NCI-H446 treated with DMSO at 0.1 percent for 48 hours (cell line): ENCODE data around the gene PLRG1.

Experiments
- DNase-seq: peaks from one replicate; lab custom pipeline; 2025; lab: John Stamatoyannopoulos, UW

The PLRG1 gene

DNA sequence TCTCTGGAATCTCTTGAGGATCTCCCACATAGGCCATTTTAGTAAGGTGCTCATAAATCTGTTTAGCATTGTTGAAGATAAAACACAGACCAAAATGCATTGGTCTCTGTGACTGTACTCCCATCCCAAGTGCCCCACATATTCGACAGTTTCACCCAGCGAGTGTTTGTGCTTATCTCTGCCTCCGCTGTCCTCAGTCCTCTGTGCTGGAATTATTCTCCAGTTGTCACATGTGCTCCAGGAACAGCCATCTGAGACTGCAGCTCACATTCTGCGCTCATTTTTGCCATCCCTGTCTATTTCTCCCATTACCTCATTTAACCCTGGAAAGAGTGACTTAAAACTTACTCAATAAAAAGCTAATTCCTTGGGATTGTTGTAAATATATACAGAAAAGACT lies 31.0 kb downstream of the PLRG1 start:
- no peak for DNase-seq

DNA sequence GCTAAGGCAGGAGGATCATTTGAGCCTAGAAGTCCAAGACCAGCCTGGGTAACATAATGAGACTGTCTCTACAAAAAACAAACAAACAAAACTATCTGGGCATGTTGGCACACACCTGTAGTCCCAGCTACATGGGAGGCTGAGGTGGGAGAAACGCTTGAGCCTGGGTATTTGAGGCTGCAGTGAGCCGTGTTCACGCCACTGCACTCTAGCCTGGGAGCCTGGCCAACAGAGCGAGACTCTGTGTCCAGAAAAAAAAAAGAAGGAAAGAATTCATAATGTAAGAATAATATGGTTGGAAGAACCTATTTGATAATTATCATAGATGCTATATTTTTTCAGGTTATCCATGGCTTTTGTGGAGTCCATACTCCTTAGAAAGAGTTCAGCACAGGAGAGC lies 32.6 kb downstream of the PLRG1 start:
- DNase-seq: no peak

DNA sequence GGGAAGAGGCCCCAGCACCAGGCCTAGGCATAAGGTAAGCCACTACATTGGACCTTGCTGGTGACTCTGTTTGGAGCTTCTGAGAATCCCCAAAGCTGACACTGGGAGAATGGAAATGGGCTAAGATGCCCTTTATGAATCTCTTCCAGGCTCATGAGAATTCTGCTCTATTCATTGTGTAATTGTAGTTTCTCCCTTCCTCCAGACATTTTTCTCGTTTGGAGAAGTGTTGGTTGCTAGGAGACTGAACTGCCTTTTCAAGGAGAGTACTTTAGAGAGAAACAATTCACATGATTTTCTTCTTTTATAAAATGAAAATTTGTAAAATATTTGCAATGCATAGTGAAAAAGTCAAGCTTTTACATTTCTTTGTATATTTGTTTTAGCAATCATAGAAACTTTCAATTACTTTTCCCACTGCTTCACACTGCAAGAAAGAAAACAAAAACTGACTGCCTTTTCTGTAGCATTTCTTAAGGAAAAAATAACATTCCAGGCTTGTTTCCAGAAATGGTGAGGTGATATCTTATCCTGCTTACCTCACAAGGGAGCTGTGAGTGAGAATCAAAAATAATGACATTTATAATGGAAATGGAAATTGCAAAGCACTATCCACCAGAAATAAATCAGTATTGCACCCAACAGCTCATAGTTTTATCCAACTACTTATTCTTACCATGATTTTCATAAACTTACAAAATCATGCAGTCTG lies 33.7 kb downstream of the PLRG1 start:
- DNase-seq: no peak

DNA sequence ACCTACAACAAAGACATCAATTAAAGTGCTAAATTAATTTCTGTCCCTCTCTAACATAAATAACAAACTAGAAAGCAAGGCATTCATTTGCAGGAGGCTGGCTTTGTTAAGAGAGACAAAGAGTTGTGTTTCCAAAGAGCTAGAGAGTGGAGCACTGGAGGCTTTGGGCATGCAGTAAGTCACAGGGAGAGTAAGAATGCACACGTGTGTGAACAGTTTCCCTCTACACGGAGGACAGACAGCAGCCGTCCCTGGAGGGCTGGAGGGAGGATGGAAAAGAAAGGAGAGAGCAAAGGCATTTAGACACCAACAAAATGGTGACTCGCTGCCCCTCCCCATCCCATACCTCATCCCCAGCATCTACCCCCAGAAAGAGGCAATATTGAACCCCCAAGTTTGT lies 38.2 kb downstream of the PLRG1 start:
- DNase-seq: no peak

DNA sequence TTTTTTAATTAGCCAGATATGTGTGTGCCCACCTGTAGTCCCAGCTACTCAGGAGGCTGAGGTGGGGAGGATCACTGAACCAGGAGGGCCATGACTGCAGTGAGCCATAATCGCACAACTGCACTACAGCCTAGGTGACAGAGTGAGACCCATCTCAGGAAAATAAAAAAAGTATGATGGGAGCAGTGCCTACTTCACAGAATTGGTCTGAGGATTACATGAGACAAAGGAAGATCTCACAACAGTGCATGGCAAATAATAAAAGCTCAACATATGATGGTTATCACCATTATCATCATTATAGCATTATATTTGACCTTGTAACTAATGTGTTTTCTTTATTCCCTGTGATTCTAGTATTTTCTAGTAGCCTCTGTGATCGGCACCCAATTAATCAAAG lies 38.7 kb downstream of the PLRG1 start:
- no peak for DNase-seq

DNA sequence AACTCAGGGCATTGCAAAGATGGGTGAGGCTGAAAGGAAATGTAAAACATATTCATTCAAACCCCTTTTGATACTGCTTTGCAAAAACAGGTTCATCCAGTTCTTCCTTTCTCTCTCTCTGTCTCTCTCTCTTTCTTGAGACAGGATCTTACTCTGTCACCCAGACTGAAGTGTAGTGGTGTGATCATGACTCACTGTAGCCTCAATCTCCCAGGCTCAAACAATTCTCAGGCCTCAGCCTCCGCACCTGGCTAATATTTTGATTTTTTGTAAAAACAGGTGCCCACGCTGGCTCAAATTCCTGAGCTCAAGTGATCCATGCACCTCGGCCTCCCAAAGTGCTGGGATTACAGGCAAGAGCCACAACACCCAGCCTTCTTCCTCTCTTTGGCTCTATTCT lies 43.0 kb downstream of the PLRG1 start:
- DNase-seq: no peak

DNA sequence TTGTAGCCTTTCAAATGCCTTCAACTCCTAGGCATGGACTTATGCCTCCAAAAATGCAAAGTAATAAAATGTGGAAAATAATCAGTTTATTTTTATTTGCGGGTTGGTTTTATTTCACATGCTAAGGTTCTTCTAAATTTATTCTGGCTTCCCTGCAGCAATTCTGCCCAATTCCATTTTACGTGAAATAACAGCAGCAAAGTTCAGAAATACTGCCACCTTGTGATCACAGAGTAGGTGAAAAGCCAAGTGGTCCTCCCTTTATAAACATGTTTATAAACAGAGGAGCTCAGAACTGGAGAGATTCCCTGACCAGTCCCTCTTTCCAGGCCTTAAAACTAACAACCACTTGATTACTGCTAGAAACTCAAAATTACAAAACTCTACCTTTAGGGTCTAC lies 43.9 kb downstream of the PLRG1 start:
- DNase-seq: no peak

DNA sequence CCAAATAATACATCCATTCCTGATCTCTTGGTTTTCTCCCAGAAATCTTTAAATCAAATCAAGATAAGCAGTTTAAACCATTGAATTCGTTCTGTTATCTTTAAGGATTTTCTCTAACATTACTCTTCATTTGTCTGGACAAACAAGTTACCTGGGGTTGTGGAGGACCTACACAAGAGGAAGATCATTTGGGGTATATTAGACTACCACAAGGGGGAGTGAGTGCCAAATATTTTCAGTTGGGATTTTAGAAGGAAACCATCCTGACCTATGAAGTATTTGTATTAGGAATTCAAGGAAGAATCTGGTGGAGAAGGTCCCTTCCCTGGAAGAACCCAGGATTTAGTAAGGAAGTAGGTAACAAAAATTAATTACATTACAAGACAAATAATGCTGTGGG lies 46.6 kb downstream of the PLRG1 start:
- DNase-seq: no peak

DNA sequence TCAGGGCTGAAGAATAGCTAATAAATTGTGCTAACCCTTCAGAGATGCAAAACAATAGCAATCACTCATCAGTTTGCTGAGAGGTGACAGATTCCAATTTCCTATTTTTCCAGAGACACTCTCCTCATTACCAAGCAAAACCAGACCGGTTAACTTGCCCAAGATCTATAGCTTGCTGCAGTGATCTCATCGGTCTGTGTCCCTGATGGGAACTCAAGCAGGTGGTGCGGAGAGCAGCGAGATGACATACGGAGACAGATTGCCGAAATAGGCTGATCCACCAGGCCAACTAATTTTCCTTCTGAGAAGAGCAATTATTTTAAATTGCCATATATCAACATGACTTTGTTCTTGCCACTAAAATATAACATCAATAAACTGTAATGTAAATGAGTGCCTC lies 48.1 kb downstream of the PLRG1 start:
- no peak for DNase-seq

DNA sequence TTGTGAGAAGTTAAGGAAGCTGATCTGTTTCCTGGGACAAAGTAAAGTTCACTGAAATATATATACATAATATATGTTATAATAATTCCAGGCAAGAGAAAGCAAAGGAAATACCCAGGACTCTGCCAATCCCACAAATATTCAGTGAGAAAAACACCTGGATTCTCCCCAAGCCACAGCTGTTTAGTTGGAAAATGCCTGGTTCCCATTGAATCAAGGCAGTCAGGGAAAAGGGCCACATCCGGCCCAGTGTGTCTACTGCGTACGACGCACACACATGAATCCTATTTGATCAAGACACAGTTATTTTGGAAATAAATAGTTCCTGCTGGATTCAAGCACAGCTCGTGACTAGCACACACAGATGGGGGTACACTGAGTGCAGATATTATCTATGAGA lies 52.3 kb downstream of the PLRG1 start:
- DNase-seq: no peak

DNA sequence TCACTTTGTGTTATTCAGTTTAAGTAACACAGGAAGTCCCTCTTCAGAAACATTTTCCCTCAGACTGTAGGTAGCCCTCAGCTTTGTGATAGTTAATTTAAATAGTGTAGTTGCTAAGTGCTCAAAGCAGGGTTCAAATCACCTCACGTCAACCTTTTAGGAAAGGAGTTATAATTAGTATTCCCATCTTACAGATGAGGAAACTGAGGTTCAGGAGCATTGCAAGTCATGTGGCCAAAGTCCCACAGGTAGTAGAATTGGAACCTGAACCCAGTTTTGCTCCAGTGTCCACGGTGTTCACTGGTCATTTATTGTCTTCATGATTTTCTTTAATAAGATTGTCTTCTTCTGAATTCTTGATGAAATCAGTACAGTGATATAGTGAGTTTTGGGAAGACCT lies 54.3 kb downstream of the PLRG1 start:
- DNase-seq: no peak

DNA sequence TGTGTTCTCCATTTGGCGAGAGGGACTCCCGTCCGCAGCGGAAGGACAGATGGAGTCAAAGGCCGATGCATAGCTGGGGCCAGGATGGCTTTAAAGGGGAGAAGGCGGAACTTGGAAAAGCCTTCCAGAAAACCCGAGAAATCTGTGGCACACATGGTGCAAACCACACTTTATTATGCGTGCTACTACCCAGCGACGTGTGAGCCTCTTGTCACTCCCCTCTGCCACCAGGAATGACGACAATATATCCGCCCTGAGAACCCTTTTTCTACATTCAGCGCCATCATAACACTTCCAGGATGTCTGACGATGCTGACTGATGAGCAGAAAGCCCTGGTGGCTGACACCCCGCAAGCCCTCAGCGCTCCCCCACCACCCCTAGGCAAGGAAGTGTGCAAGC lies 57.9 kb downstream of the PLRG1 start:
- no peak for DNase-seq

DNA sequence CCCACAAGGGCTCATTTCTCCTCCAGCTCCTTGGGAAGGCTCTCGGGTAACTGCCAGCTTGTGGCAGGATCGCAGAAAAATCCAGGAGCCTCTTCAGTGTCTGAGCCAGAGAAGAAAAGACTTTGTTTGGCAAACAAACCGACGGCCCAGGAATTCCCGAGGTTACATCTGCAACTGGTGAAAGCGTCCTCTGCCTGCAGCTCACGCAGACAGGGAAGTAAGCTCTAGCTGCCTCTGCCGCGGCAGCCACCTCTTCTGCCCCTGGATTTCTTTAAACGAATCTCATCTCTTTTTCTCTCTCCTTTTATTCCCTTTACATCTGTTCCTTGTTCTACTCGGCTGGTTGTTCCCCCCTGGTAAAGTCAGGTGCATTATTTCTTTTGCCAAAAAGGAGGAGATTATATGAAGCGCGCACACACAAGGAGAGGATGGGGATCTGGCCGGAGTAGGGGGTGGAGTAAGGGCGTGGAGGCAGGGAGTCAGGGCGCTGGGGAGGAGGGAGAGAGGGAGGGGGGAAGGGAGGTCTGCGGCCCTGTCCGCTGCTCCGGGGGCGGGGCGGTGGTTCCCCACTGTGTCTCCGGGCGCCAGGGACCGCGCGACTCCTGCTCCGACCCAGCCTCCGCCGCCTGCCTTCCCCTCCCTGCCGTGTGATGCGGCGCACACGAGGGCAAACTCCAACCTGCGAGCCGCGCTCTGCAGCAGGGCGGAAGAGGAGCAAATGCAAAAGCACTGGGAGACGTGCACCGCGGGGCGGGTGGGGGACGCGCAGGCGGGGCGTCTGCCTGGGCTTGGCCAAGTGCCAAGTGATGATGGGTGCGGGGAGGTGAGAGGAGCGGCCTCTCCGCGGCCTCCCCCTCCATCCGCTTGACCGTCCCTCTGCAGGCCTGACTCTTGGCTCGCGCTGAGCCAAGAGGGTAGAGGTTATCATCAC lies 58.6 kb downstream of the PLRG1 start, which contains the start of gene DCHS2:
TSS of gene DCHS2 (minus strand) at position 459 of the 931 bp plus-strand sequence. CDS start at position 15, 444 bp downstream.
- DNase-seq: no peak

DNA sequence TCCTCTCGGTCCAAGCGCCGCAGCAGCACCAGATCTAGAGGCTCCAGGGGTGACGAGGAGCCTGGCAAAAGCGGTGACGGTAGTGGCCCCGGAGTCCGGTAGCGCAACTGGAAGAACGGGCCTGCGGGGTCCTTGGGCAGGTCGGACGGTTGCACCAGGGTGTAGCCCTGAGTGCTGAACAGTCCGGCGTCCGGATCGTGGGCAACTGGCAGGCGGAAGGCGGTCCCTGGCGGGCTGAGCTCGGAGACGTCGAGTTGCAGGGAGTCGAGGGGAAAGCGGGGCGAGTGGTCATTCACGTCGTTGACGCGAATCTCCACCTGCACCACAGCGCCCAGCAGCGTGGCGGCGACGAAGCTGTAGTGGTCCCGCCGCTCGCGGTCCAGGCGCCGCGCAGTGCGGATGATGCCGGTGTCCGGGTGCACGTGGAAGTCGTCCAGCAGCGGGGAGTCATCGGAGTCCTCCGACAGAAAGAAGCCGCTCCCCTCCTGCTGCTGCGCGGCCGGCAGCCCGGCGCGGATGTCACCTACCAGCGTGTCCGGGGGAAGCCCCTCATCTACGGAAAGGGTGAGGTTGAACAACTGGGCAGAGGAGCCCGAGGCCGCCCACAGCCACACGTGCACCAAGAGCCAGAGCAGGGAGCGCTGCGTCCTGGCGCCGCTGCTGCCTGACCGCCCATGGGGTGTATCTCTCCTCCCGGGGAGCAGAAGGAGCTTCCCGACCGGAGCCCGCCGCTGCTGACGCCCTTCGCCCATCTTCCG lies 59.4 kb downstream of the PLRG1 start:
- no peak for DNase-seq

DNA sequence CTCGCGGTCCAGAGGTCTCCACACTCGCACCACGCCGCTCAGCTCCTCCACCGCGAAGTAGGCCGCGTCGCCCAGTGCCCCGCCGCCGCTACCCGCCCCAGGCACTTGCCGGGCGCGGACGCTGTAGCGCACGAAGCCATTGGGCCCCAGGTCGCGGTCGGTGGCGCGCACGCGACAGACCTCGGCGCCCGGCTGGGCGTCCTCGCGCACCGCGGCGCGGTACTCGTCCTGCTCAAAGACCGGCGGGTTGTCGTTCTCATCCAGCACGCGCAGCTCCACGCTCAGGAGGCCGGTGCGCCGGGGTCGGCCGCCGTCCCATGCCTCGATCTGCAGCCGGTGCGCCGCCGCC lies 60.0 kb downstream of the PLRG1 start:
- no peak for DNase-seq

DNA sequence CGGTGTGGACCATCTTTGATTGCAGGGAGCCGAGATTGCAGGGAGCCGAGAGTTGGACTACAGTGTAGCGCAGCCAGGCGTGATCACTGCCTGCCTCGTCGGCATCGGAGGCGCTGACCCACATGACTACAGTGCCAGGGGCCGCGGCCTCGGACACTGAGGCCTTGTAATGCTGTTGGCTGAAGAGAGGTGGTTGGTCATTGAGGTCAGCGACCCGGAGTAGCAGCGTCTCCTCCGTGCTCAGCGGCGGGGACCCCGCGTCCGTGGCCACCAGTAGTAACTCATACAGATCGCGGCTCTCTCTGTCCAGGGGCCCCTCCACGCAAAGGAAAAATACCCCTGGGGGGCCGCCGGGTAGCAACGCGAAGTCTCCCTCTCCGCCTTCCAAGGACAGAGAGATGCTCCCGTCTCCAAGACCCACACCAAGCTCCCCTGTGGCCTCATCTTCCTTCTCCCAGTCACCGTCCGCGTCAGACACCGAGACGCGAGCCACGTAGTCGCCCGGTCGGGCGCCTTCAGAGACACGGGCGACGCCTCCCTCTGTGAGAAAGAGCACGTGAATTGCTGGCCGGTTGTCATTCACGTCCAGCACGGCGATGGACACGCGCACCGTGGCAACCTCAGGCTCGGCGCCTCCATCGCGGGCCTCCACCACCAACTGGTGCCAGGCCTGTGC lies 60.5 kb downstream of the PLRG1 start:
- no peak for DNase-seq

DNA sequence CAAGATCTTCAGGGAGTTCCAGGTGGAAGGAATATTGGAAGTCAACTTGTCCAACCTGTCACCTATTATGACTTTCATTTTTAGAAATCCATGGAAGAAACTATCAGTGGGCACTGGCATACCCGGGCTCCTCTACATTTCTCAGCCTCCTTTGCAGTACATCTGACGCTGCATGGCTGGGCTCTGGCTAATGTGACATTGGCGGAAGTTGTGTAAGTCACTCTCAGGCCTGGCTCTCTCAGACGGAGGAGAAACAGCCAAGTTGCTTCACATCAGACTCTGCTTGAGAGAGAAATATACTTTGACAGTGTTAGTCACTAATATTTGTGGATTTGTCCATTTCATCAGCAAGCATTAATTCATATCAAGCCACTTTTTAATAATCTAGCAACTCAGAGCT lies 63.1 kb downstream of the PLRG1 start:
- DNase-seq: no peak

DNA sequence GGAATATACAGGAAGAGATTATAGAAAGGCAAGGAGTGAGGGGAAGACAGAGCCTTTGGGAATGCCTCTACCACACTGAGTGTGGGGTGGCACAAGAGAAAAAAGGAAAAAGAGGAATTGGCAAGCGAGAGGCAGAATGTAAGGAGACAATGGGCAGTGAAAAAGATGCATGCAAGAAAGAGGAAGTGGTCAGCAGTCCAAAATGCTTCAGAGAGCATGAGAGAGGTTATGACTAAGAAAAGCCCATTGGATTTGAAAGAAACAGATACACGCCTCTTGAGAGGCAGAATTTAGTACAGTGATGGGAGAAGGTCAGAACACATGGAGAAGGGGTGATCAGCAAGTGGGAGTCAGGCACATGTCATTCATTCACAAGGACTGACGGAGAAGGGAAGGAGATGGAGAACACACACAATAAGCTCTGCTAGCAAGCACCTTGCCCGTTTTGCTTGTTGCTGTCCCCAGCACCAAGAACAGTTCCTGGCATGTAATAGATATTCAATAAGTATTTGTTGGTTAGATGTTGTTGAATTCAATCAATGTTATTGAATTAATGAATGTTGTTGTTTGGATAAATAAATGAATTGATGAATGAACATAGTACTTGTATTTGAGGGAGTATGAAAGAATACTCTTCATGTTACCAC lies 65.0 kb downstream of the PLRG1 start:
- no peak for DNase-seq
